Activated naive CD8-positive, alpha-beta T cell (primary cell): Measurements from ENCODE around the gene IQGAP3.

Source experiments
- H3K27ac Mint-ChIP-seq: one replicate; pipeline ENCODE4 v1.8.0; 2021; ENCODE audit warnings: mixed read lengths
- H3K27me3 Mint-ChIP-seq: one replicate; pipeline ENCODE4 v1.8.0; 2021; ENCODE audit warnings: mixed read lengths
- H3K36me3 Mint-ChIP-seq: one replicate; pipeline ENCODE4 v1.8.0; 2021; ENCODE audit warnings: mixed read lengths
- H3K4me1 Mint-ChIP-seq: one replicate; pipeline ENCODE4 v1.8.0; 2021; ENCODE audit warnings: low read depth, mixed read lengths
- H3K4me3 Mint-ChIP-seq: one replicate; pipeline ENCODE4 v1.8.0; 2021; ENCODE audit warnings: mild to moderate bottlenecking, mixed read lengths
- H3K9me3 Mint-ChIP-seq: one replicate; pipeline ENCODE4 v1.8.0; 2021; ENCODE audit warnings: low read depth, mixed read lengths

The IQGAP3 gene

DNA sequence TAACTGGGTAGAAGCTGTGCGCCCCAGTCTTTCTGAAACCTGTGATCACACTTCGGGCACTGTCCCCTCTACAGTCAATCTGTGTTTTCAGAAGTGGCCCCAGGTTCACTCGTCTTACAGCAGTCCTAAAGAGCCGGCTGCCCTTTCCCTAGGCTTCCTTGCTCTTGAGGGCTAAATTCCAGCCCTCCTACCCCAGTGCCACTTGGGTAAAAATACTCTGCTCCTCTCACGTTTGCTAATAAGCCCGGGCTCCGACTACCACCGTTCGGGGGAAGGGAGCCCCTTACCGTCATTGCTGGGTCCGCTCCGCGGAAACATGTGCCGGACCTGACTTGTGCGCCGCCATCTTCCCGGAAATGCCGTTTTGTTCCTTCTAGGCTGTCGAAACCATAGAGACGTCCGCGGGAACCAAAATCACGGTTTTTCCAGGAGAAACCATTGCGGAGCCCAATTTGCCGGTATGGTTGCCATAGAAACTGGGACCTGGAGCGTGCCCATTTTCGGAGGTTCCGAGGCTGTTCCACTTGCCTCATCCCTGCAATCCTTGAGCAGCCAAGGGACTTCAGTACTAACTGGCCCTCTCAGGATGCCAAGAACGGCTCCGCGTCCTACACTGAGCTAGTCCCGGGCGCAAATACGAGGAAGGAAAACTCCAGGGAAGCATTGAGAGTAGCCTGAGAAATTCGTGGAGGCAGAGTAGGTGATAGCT is 28.9 kb upstream of the IQGAP3 start, which contains the start of gene GPATCH4:
GPATCH4 (minus strand) TSS at position 358 of the 709 bp plus-strand sequence.
- H3K27me3 Mint-ChIP-seq, result no peaks in the 10 kb centered on the region
- H3K36me3 Mint-ChIP-seq, result peaks cover 3% of the 10 kb centered on the region
- H3K9me3 Mint-ChIP-seq, result no peaks in the 10 kb centered on the region
- peaks cover 32% of the 10 kb centered on the region for H3K4me1 Mint-ChIP-seq
- H3K27ac Mint-ChIP-seq, result peak within 1 kb of the TSS; percentile 100
- peak within 1 kb of the TSS; percentile 94 for H3K4me3 Mint-ChIP-seq

DNA sequence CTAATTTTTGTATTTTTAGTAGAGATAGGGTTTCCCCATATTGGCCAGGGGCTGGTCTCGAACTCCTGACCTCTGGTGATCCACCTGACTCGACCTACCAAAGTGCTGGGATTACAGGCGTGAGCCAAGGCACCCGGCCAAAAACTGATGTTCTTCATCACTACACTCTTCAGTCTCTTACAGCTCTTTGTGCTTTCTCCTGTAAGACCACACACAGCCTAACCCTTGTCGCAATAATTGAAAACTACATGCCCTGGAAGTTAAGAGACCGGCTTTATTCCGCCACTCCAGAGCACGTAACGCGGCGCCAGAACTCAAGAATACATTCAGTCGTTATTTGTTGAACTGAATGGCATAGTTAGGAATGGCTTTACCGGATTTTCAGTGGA is 28.4 kb upstream of the IQGAP3 start:
- Mint-ChIP-seq H3K36me3 (peaks cover 3% of the 10 kb centered on the region), H3K4me3 (peak overlapping the region; percentile 94), H3K9me3 (no peaks in the 10 kb centered on the region), H3K4me1 (peaks cover 32% of the 10 kb centered on the region), H3K27ac (peak overlapping the region; percentile 100), H3K27me3 (no peaks in the 10 kb centered on the region)

DNA sequence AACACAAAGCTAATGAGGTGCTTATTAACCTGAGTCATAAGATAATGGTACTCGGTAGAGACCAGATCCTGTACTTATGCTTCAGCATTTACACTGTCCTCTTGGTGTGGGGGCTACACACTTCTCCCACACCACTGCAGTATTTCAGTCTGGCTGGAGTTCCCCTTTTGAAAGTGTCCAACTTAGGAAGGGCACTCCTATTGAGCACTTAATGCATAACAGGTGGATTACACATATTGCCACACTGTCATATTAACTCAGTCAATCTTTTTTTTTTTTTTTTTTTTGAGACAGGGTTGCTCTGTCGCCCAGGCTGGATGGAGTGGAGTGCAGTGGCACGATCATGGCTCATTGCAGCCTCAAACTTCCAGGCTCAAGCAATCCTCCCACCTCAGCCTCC is 27.4 kb upstream of the IQGAP3 start:
- H3K27me3 Mint-ChIP-seq, result no peaks in the 10 kb centered on the region
- H3K4me1 Mint-ChIP-seq, result peaks cover 37% of the 10 kb centered on the region
- peak overlapping the region; percentile 100 for H3K27ac Mint-ChIP-seq
- H3K36me3 Mint-ChIP-seq, result peaks cover 3% of the 10 kb centered on the region
- H3K4me3 Mint-ChIP-seq, result peak overlapping the region; percentile 94
- H3K9me3 Mint-ChIP-seq, result no peaks in the 10 kb centered on the region

DNA sequence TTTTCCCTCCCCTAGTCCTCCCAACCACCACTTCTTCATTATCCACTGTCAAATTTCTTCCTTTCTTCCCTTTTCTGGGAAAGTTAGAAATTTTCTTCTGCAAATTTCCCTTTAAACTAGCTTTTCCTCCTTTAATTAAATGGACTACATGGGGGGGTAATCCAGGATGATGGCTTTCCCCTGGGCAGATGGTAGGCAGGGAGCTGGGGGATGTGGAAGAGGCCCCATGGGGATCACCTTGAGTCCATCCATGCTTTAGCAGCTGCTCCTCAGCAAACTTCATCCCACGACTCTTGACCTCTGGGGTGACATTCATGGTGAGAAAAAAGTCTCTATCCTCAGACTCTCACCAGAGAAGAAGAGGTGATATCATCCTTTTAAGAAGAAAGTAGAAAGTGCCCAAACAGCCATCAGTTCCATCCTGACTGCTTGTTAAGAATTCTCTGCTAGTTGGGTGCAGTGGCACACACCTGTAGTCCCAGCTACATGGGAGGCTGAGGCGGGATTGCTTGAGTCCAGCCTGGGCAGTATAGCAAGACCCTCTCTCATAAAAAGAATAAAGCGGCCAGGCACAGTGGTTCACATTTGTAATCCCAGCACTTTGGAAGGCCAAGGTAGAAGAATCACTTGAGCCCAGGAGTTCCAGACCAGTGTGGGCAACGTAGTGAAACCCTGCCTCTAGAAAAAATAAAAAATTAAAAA is 26.5 kb upstream of the IQGAP3 start:
- Mint-ChIP-seq H3K27me3 (no peaks in the 10 kb centered on the region), H3K4me1 (peaks cover 39% of the 10 kb centered on the region), H3K9me3 (no peaks in the 10 kb centered on the region), H3K4me3 (no peak overlapping the region), H3K27ac (peak overlapping the region; percentile 100), H3K36me3 (peaks cover 3% of the 10 kb centered on the region)

DNA sequence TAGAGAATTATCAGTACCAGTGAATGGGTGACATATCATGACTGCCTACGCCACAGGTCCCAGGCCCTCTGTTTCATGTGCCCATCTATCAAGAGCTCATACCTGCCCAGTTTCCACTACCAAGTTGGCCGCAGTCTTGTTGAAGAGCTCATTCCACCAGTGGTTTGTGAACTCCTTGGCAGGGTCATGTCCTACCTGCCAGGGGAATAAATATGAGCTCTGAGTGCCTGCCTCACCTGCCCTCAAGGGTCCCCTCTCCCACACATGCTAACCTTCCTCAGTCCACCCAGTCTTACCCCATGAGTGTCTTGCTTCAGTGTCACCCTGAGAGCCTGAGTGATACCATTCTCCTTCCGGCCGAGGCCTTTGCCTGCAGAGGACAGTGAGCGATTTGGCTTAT is 25.8 kb upstream of the IQGAP3 start:
- Mint-ChIP-seq H3K27me3 (no peaks in the 10 kb centered on the region), H3K4me3 (no peak overlapping the region), H3K27ac (peak overlapping the region; percentile 100), H3K9me3 (no peaks in the 10 kb centered on the region), H3K4me1 (peaks cover 41% of the 10 kb centered on the region), H3K36me3 (peaks cover 3% of the 10 kb centered on the region)

DNA sequence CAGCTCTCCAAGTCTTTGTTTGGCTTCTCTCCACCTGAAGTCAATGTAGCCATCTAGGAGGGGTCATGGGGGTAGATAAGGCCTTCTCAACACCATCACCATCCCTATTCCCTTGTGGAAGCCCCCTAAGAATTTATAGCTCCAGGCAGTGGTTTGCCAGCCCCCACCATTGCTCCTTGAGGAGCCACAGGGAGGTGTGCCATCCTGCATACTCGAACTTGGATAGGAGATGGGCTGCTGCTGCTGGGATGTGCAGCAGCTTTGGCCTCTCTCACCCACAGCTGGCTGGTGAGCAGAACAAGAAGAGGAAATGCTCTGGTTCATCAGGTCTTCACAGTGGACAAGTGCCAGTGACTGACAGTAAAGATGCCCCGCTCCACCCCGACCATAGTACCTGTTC is 24.1 kb upstream of the IQGAP3 start:
- Mint-ChIP-seq H3K4me3 (no peak overlapping the region), H3K4me1 (peaks cover 35% of the 10 kb centered on the region), H3K27me3 (no peaks in the 10 kb centered on the region), H3K36me3 (peaks cover 3% of the 10 kb centered on the region), H3K9me3 (no peaks in the 10 kb centered on the region), H3K27ac (no peak overlapping the region)

DNA sequence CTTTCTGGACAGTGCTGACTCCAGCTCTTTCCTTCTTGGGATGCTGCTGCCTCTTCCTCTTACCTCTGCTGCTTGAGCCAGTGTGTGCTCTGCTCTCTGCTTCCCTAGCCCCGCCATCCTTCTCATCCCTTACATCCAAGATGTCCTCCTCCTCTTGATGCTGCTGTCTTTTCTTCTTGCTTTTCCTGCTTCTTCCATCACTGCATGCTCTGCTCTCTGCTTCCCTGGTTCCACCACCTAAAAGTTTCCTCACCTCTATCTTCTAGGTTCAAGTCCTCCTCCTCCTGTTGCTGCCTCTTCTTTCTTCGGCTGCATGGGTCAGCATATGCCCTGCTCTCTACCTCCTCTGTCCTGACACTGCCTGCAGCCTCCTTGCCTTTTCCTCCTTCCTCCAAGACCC is 22.7 kb upstream of the IQGAP3 start:
- Mint-ChIP-seq H3K36me3 (peaks cover 3% of the 10 kb centered on the region), H3K27ac (peak overlapping the region; percentile 50), H3K4me3 (no peak overlapping the region), H3K9me3 (no peaks in the 10 kb centered on the region), H3K4me1 (peaks cover 38% of the 10 kb centered on the region), H3K27me3 (no peaks in the 10 kb centered on the region)

DNA sequence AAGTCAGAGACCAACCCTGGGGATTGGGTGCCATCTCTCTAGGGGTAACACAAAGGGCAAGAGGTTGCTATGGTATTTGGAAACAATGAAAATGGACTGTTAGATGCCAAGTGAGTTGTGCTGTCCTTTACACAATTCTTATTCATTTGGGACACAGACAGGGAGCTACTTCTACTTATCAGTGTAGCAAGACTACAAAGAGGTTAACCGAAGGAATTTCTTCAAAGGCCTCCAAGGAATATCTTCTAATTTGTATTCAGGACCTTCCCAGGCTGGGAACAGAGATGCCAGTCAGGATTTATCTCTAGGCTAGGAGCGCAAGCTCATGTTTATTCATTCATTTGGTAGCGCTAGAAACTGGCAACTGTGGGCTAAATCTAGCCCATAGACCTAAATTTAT is 21.8 kb upstream of the IQGAP3 start:
- Mint-ChIP-seq H3K4me3 (no peak overlapping the region), H3K36me3 (no peaks in the 10 kb centered on the region), H3K9me3 (no peaks in the 10 kb centered on the region), H3K27ac (peak overlapping the region; percentile 28), H3K27me3 (no peaks in the 10 kb centered on the region), H3K4me1 (peaks cover 30% of the 10 kb centered on the region)

DNA sequence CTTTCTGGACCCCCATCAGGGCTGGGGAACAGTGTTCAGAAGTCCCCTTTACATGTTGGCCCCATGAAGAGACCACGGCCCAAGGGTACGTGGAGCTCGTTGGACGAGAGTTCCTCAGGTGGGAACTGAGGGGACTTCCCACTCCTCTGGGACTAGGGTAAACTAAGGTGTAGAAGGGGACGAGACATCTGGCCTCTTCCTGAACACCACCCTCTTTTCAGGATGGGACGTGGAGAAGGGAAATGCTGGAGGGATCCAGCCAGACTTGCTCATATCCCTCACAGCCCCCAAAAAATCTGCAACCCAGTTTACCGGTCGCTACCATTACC is 21.3 kb upstream of the IQGAP3 start:
- Mint-ChIP-seq H3K27ac (no peak overlapping the region), H3K4me1 (peaks cover 27% of the 10 kb centered on the region), H3K4me3 (no peak overlapping the region), H3K9me3 (no peaks in the 10 kb centered on the region), H3K27me3 (no peaks in the 10 kb centered on the region), H3K36me3 (no peaks in the 10 kb centered on the region)

DNA sequence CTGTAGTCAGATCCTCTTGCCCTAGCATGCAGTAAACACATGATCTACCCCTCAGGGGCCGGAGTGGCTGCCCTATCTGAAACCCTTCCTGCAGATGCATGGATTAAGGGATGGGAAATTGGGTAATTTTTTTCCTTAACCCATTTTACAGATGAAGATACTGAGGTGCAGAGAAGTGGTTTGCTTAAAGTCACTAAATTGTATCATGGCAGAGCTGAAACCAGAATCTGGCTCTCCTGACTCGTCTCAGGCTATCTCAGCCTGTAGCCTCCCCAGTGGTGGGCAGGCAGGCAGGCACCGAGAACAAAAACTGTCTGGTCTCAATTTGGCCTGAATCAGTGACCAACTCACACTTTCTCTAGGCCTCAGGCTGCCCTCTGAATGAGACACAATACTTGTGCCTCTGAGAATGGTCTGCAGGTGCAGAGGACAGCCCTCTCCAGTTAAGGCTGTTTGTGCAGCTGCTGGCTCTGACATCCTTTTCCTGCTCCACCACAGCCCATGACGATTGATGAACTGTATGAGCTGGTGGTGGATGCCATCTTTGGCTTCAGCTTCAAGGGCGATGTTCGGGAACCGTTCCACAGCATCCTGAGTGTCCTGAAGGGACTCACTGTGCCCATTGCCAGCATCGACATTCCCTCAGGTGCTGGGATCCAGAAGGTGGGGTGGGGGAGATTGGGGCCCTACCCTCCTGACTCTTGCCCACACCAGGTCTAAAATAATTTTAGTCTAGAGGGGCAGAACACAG is 20.7 kb upstream of the IQGAP3 start:
- H3K27ac Mint-ChIP-seq, result peak overlapping the region; percentile 25
- H3K4me1 Mint-ChIP-seq, result peaks cover 27% of the 10 kb centered on the region
- no peaks in the 10 kb centered on the region for H3K27me3 Mint-ChIP-seq
- peak overlapping the region; percentile 92 for H3K4me3 Mint-ChIP-seq
- H3K36me3 Mint-ChIP-seq, result no peaks in the 10 kb centered on the region
- H3K9me3 Mint-ChIP-seq, result no peaks in the 10 kb centered on the region

DNA sequence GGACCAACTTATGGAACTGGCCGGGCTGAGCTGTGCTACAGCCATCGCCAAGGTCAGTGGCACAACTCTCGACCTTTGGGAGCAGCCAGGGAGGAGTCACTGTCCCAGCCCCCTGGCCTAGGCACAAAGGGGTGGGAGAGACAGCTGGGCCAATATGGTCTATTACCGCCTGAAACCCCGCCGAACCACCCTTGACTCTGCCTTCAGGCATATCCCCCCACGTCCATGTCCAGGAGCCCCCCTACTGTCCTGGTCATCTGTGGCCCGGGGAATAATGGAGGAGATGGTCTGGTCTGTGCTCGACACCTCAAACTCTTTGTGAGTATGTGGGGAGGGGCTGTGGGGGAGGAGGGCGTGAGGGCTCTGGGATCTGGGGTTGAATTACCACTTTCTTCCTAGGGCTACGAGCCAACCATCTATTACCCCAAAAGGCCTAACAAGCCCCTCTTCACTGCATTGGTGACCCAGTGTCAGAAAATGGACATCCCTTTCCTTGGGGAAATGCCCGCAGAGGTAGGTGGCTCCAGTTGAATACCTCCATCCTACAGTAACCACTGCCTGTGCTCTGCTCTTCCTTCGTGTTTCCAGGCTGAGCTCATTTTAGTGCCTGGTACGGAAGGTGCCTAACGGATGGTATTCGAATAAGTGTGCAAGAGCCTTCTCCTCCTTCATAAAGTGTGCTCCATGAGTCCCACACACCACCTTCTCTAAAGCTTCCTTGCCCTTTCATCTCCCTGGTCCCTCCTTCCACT is 20.0 kb upstream of the IQGAP3 start:
- H3K4me3 Mint-ChIP-seq, result peak overlapping the region; percentile 92
- H3K27me3 Mint-ChIP-seq, result no peaks in the 10 kb centered on the region
- peaks cover 27% of the 10 kb centered on the region for H3K4me1 Mint-ChIP-seq
- H3K27ac Mint-ChIP-seq, result peak overlapping the region; percentile 25
- H3K9me3 Mint-ChIP-seq, result no peaks in the 10 kb centered on the region
- H3K36me3 Mint-ChIP-seq, result no peaks in the 10 kb centered on the region

DNA sequence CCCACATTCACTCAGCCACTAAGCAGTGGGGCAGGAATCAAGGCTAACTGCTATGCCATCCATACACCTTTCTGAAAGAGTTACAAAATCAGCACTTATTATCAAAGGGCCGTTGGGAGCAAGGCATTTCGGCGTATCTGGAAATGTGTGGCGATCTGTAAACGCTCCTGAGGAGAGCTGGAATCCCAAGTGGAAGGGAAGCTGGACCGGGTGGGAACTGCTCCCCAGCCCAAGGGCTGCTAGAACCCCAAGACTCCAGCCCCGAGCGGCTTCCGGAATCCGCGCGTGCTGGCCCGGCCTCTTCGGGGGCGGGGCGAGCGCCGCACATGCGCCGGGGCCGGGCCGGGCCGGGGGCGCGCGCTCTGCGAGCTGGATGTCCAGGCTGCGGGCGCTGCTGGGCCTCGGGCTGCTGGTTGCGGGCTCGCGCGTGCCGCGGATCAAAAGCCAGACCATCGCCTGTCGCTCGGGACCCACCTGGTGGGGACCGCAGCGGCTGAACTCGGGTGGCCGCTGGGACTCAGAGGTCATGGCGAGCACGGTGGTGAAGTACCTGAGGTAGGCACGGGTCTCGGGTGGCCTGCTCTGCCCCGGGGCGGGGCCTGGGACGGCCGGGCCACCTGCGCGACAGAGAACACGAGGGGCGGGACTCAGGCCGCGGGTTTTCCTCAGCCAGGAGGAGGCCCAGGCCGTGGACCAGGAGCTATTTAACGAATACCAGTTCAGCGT is 19.2 kb upstream of the IQGAP3 start, which contains the start of gene NAXE:
NAXE (plus strand) TSS at position 345 of the 726 bp plus-strand sequence; CDS start at position 374, 29 bp downstream.
- peak within 1 kb of the TSS; percentile 92 for H3K4me3 Mint-ChIP-seq
- peaks cover 27% of the 10 kb centered on the region for H3K4me1 Mint-ChIP-seq
- H3K9me3 Mint-ChIP-seq, result no peaks in the 10 kb centered on the region
- H3K27me3 Mint-ChIP-seq, result no peaks in the 10 kb centered on the region
- no peaks in the 10 kb centered on the region for H3K36me3 Mint-ChIP-seq
- peak within 1 kb of the TSS; percentile 92 for H3K27ac Mint-ChIP-seq

DNA sequence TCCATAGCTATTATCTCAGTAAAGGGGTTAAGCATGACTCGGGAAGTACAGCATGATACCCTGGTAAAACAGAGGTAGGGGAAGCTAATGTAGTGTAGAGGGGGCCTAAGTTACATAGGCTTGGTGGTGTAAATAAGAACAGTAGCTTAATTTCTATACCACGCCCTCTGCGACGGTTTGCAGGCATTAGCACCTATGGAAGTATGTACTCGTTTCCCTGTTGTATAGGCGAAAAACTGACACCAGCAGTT is 18.7 kb upstream of the IQGAP3 start:
- Mint-ChIP-seq H3K4me1 (peaks cover 26% of the 10 kb centered on the region), H3K9me3 (no peaks in the 10 kb centered on the region), H3K36me3 (no peaks in the 10 kb centered on the region), H3K27ac (peak overlapping the region; percentile 92), H3K27me3 (no peaks in the 10 kb centered on the region), H3K4me3 (peak overlapping the region; percentile 92)
